GM18909 (cell line): ENCODE results near the gene XAB2.
A peak's percentile ranks its signal among the peaks of the same experiment; 100 is the strongest.

Experiments used
- ATAC-seq: cut with Tn5 transposase; IDR thresholded peaks from one replicate; pipeline ENCODE4 v1.9.1; 2021; ENCODE audit warnings: mild to moderate bottlenecking; ENCODE audit not compliant: unreplicated experiment, poor library complexity

XAB2 gene

GRCh38 chr19:7614859-7615741 is 14.2 kb downstream of the XAB2 start:
- ATAC-seq = no peak

DNA sequence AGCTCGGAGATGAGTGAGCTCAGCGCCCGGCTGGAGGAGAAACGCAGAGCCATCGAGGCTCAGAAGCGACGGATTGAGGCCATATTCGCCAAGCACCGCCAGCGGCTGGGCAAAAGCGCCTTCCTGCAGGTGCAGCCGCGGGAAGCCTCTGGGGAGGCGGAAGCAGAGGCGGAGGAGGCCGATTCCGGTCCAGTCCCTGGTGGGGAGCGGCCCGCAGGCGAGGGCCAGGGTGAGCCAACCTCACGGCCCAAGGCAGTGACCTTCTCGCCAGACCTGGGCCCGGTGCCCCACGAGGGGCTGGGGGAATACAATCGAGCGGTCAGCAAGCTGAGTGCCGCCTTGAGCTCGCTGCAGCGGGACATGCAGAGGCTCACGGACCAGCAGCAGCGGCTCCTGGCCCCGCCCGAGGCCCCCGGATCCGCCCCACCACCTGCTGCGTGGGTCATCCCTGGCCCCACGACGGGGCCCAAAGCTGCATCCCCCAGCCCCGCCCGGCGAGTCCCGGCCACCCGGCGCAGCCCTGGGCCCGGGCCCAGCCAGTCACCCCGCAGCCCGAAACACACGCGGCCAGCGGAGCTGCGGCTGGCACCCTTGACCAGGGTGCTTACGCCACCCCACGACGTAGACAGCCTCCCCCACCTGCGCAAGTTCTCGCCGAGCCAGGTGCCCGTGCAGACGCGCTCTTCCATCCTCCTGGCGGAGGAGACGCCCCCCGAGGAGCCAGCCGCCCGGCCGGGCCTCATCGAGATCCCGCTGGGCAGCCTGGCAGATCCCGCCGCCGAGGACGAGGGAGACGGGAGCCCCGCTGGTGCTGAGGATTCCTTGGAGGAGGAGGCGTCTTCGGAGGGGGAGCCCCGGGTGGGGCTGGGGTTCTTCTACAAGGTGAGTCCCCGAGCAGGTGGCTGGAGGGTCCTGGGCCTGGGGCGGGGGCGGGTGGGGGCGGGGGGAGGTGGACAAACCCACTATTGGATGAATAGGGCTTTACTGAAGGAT is 16.8 kb downstream of the XAB2 start:
- no peak for ATAC-seq

- no peak for ATAC-seq
These were observed 17.6 kb downstream of the XAB2 start for GRCh38 chr19:7611541-7612279.

GRCh38 chr19:7610491-7611240 is 18.7 kb downstream of the XAB2 start:
- ATAC-seq = no peak

DNA sequence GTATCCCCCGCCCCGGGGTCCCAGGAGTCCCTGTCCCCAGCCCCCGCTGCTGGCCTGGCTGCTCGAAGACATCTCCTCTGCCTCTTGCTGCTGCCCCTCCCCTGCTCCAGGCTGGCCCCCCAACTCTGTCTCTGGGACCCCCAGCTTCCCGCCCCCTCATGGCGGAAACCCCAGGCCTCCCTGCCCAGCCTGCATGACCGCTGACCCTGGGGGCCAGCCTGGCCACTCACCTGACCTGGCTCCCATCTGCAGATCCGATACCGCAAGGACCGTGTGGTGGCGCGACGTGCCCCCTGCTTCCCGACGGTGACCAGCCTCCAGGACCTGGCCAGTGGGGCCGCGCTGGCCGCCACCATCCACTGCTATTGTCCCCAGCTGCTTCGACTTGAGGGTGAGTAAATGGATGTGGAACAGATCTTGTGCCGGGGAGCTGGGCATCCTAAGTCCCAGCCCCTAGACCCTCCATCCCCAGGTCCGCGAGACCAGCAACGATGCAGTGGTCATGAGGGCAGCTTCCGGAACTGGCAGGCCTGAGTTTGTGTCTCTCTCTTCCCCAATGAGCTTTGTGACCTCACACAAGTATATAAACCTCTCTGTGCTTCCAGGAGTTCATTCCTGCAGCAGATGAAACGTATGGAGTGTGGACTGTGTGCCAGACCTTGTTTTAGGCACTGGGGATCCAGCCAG is 21.3 kb downstream of the XAB2 start:
- ATAC-seq = no peak

GRCh38 chr19:7607212-7607873 is 22.0 kb downstream of the XAB2 start:
- ATAC-seq = no peak

GRCh38 chr19:7606289-7606688 is 23.1 kb downstream of the XAB2 start:
- no peak for ATAC-seq

DNA sequence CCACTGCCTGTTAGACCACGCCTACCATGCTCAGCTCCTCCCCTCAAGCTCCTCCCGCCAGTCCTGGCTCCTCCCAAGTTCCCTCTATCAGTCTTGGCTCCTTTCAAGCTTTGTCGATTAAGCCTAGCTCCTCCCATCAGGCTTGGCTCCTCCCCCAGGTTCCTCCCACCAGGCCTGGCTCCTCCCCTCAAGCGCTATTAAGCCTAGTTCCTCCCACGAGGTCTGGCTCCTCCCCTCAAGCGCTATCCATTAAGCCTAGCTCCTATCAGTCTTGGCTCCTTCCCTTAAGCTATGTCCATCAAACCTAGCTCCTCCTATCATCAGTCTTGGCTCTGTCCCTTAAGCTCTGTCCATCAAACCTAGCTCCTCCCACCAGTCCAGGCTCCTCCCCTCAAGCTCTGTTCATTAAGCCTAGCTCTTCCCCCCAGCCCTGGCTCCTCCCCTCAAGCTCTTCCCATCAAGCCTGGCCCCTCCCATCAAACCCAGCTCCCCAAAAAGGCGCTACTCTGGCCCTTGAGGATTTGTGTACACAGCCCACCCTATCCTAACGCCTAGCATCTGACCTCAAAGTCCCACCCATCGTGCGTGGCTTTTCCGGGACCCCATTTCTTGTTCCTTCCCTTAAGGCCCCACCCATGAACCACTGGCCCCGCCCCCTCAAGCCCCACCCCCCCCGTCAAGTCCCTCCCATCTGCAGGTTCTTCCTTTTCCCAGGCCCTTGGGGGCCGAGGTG is 23.7 kb downstream of the XAB2 start:
- ATAC-seq = no peak

- no peak for ATAC-seq
These were observed 25.4 kb downstream of the XAB2 start for GRCh38 chr19:7603919-7604318.

GRCh38 chr19:7602935-7603497 is 26.3 kb downstream of the XAB2 start:
- ATAC-seq = no peak

- no peak for ATAC-seq
These were observed 27.0 kb downstream of the XAB2 start for GRCh38 chr19:7602240-7602934.

DNA sequence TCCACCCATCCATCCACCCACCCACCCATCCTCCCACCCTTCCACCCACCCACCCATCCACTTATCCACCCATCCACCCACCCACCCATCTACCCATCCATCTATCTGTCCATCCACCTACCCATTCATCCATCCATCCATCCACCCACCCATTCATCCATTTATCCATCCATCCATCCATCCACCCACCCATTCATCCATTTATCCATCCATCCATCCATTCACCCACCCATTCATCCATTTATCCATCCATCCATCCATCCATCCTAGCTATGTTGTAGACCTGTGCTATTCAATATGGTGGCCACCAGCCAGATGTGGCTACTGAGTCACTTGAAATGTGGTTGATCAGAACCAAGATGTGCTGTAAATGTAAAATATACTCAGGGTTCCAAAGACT is 28.6 kb downstream of the XAB2 start:
- no peak for ATAC-seq

- ATAC-seq = no peak
These were observed 31.2 kb downstream of the XAB2 start for GRCh38 chr19:7598180-7598579.

DNA sequence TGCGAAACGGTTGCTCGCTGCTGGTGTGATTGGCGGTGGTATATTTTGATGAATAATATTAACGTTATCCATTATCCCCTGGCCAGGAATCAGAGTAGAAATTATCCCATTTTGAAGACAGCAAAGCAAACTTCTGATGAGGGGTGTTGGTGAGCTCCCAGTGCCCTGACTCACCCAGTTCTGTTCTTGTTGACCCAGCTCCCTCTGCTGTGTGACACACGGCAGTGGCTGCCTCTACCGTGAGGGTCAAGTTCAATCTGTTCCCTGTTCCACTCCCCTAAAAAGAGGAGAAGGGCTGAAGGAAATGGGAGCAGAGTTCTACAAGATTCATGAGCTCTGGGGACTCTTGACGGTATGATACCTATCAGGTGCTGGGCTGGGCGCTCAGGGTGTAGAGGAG is 31.7 kb downstream of the XAB2 start:
- ATAC-seq = no peak

GRCh38 chr19:7596211-7596937 is 33.0 kb downstream of the XAB2 start:
- no peak for ATAC-seq

- ATAC-seq = peak; percentile 43
These were observed 33.7 kb downstream of the XAB2 start, which contains the start of gene CAMSAP3 for GRCh38 chr19:7595466-7596133. CAMSAP3 (plus strand) TSS chr19:7595863; CDS start chr19:7596003, 140 bp downstream.
